Neural progenitor cell (in vitro differentiated cells): ENCODE measurements around the gene CD40.

Source experiments
- CTCF ChIP-seq: fragments of 200-600 bp; sonication (generic); IDR thresholded peaks from 2 replicates; pipeline ENCODE4 v1.5.1; 2017; ENCODE audit warnings: antibody characterized with exemption, mild to moderate bottlenecking
- EZH2 ChIP-seq: fragments of 200-600 bp; sonication (generic); IDR thresholded peaks from 2 replicates; pipeline ENCODE4 v1.6.1; 2017; ENCODE audit warnings: antibody characterized with exemption, mild to moderate bottlenecking, moderate library complexity

GRCh38 chr20:46108435-46108841 lies 9.7 kb upstream of the CD40 start:
- TF ChIP-seq CTCF (no peak), EZH2 (no peak)
